Measurements from ENCODE around the gene PUM2. TPM values are rescaled to one million over a fixed set of nuclear protein-coding genes. Genes with fewer than 3 reads are reported as not detected.

The PUM2 gene
- total RNA-seq, 1 experiment from 2014 or later: 35.1 TPM

GRCh38 chr2:20203521-20204225 is 147.0 kb downstream of the PUM2 start:
- no peak for DNase-seq (ENCODE audit: low read depth)

- no peak for DNase-seq (ENCODE audit: low read depth)
Measured at GRCh38 chr2:20203072-20203471, 147.6 kb downstream of the PUM2 start.

- no peak for DNase-seq (ENCODE audit: low read depth)
Measured at GRCh38 chr2:20201671-20202070, 149.0 kb downstream of the PUM2 start.

GRCh38 chr2:20200697-20201555 is 149.7 kb downstream of the PUM2 start:
- DNase-seq (ENCODE audit: low read depth): no peak

GRCh38 chr2:20199633-20200270 is 150.9 kb downstream of the PUM2 start:
- no peak for DNase-seq (ENCODE audit: low read depth)

- no peak for DNase-seq (ENCODE audit: low read depth)
Measured at GRCh38 chr2:20198796-20199632, 151.6 kb downstream of the PUM2 start.

Small RNA genes lying within 50 kb of the gene (small RNA-seq; reads per million reads assigned to genes)
- gene RNU7-113P: not detected

Other genes starting within 250 kb of the PUM2 start
- gene SDC1, start 125.7 kb downstream of the PUM2 start, total RNA-seq (2014; rRNA removed; shearing (Covaris generic)): 277 and 306 TPM in 2 replicates
- 102 and 107 TPM in 2 replicates for gene RHOB, start 96.2 kb upstream of the PUM2 start, total RNA-seq (2014; rRNA removed; shearing (Covaris generic))

Measured in HT1080 (cell line).